GM18511 (cell line): ENCODE data around the gene LIN37.
"Not testable (repeated sequence)": the region's sequence is repeated elsewhere in the genome, so short reads cannot be mapped to it uniquely, and the experiment has no call there.

ENCODE experiments used
- ATAC-seq: cut with Tn5 transposase; IDR thresholded peaks from one replicate; pipeline ENCODE4 v1.9.1; 2021; ENCODE audit warnings: mild to moderate bottlenecking, moderate library complexity; ENCODE audit not compliant: unreplicated experiment

The LIN37 gene

DNA sequence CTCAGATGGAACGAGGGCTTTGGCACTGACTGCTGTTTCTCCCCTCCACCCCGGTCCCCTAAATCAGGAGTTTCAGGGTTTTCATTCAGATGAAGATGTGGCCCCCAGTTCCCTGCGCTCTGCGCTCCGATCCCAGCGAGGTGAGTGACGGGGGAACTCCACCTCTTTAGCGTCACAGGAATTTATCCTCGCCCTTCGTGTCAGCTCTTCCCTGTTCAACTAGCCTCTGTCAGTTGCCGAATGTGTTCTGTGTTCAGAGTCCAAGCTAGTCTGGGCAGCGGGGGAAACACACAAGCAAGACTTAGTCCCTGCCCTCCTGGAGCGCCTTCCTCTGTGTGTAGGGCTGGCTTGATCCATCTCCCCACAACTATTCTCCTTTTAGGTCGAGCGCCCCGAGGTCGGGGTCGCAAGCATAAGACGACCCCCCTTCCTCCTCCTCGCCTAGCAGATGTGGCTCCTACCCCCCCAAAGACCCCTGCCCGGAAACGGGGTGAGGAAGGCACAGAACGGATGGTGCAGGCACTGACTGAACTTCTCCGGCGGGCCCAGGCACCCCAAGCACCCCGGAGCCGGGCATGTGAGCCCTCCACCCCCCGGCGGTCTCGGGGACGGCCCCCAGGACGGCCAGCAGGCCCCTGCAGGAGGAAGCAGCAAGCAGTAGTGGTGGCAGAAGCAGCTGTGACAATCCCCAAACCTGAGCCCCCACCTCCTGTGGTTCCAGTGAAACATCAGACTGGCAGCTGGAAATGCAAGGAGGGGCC, 28.8 kb upstream of the LIN37 start:
- ATAC-seq = no peak

GRCh38 chr19:35720163-35720524, 28.2 kb upstream of the LIN37 start:
- no peak for ATAC-seq

DNA sequence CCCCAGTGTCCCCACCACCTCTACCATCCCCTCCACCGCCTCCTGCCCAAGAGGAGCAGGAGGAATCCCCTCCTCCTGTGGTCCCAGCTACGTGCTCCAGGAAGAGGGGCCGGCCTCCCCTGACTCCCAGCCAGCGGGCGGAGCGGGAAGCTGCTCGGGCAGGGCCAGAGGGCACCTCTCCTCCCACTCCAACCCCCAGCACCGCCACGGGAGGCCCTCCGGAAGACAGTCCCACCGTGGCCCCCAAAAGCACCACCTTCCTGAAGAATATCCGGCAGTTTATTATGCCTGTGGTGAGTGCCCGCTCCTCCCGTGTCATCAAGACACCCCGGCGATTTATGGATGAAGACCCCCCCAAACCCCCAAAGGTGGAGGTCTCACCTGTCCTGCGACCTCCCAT, 27.7 kb upstream of the LIN37 start:
- ATAC-seq = no peak

DNA sequence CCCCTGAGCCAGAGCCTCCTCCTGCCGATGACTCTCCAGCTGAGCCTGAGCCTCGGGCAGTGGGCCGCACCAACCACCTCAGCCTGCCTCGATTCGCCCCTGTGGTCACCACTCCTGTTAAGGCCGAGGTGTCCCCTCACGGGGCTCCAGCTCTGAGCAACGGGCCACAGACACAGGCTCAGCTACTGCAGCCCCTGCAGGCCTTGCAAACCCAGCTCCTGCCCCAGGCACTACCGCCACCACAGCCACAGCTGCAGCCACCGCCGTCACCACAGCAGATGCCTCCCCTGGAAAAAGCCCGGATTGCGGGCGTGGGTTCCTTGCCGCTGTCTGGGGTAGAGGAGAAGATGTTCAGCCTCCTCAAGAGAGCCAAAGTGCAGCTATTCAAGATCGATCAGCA, 27.0 kb upstream of the LIN37 start:
- ATAC-seq = no peak

- no peak for ATAC-seq
Measured at GRCh38 chr19:35722461-35722860, 25.9 kb upstream of the LIN37 start.

DNA sequence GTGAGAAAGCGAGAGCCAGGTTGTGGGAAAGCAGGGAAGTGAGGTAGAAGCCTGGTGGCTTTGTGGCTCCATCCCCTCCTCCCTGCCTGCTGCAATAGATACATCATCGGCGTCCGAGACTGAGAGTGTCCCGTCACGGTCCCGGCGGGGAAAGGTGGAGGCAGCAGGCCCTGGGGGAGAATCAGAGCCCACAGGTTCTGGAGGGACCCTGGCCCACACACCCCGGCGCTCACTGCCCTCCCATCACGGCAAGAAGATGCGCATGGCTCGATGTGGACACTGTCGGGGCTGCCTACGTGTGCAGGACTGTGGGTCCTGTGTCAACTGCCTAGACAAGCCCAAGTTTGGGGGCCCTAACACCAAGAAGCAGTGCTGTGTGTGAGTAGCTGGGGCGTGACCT, 25.5 kb upstream of the LIN37 start:
- ATAC-seq = no peak

DNA sequence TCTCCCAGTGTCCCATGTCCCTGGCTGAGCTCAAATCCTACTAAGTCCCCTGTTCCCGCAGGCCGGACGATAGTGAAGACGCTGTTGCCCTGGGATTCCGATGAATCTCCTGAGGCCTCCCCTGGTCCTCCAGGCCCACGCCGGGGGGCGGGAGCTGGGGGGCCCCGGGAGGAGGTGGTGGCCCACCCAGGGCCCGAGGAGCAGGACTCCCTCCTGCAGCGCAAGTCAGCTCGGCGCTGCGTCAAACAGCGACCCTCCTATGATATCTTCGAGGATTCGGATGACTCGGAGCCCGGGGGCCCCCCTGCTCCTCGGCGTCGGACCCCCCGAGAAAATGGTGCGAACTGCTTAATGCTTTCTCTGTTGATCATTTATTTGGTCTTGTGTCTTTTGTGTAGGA, 24.7 kb upstream of the LIN37 start:
- no peak for ATAC-seq

GRCh38 chr19:35724132-35724531, 24.2 kb upstream of the LIN37 start:
- not testable (repeated sequence) for ATAC-seq

- no peak for ATAC-seq
Measured at GRCh38 chr19:35724560-35724959, 23.8 kb upstream of the LIN37 start.

GRCh38 chr19:35725216-35725861, 23.0 kb upstream of the LIN37 start:
- ATAC-seq = no peak

GRCh38 chr19:35727053-35727955, 21.1 kb upstream of the LIN37 start:
- no peak for ATAC-seq

GRCh38 chr19:35727956-35728706, 20.2 kb upstream of the LIN37 start:
- ATAC-seq = no peak

DNA sequence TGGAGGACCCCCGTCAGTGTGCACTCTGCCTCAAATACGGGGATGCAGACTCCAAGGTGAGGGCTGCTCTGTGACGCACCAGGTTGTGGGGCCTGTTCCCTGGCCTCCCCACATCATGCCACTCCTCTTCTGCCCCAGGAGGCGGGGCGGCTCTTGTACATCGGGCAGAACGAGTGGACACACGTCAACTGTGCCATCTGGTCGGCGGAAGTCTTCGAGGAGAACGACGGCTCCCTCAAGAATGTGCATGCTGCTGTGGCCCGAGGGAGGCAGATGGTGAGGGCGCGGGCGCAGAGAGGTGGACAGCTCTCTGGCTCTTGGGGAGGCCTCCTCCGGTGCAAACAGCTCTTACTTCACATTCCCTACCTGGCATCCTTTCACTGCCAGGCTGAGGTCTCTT, 19.4 kb upstream of the LIN37 start:
- no peak for ATAC-seq

GRCh38 chr19:35729763-35730162, 18.6 kb upstream of the LIN37 start:
- ATAC-seq = no peak

DNA sequence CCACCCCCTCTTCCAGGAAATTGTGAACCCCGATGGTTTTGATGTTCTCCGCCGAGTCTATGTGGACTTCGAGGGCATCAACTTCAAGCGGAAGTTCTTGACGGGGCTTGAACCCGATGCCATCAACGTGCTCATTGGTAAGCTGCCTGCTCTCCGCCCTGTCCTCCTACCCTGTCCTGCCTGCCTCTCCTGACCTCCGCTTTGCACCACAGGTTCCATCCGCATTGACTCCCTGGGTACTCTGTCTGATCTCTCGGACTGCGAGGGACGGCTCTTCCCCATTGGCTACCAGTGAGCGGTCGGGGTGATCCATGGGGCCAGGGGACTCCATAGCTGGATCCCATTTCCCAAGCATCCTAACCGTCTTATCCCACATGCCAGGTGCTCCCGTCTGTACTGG, 18.1 kb upstream of the LIN37 start:
- no peak for ATAC-seq

DNA sequence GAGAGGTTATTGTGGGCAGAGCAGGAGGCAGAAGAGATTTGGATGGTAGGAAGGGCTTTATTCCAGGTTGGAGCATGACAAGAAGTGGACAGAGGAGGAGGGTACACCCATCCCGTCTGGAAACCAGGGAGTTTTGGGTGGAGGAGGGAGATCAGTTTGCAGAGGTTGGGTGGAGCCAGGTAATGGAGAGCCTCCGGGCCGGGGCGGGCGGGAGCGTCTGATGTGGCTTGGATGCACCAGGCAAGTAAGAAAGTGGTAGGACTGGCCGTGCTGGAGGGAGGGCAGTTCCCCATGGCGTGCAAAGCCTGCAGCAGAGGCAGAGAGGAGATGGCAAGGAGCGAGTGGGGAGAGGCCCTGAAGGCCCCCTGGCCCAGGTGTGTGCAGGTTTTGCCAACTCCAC, 17.0 kb upstream of the LIN37 start:
- no peak for ATAC-seq

- ATAC-seq = no peak
Measured at GRCh38 chr19:35731779-35732405, 16.5 kb upstream of the LIN37 start.

- ATAC-seq = no peak
Measured at GRCh38 chr19:35732540-35733179, 15.7 kb upstream of the LIN37 start.

- ATAC-seq = no peak
Measured at GRCh38 chr19:35733180-35734125, 14.9 kb upstream of the LIN37 start.
